NK-92 (cell line): Measurements from ENCODE around the gene MSI2.

Source experiments
- DNase-seq: peaks from one replicate; lab custom pipeline; 2025; ENCODE audit not compliant: unreplicated experiment; lab: John Stamatoyannopoulos, UW

MSI2 gene

GRCh38 chr17:57475796-57476195 is 219.5 kb downstream of the MSI2 start:
- DNase-seq, result no peak

GRCh38 chr17:57477522-57478362 is 221.4 kb downstream of the MSI2 start:
- DNase-seq, result no peak

GRCh38 chr17:57478478-57479250 is 222.3 kb downstream of the MSI2 start:
- no peak for DNase-seq

- no peak for DNase-seq
Measured at GRCh38 chr17:57480438-57481196, 224.3 kb downstream of the MSI2 start.

GRCh38 chr17:57481910-57482391 is 225.6 kb downstream of the MSI2 start:
- DNase-seq, result no peak

GRCh38 chr17:57482657-57483056 is 226.3 kb downstream of the MSI2 start:
- DNase-seq, result no peak

- no peak for DNase-seq
Measured at GRCh38 chr17:57484081-57484666, 227.9 kb downstream of the MSI2 start.

GRCh38 chr17:57484826-57485565 is 228.7 kb downstream of the MSI2 start:
- DNase-seq, result no peak

GRCh38 chr17:57485566-57485865 is 229.2 kb downstream of the MSI2 start:
- no peak for DNase-seq

- no peak for DNase-seq
Measured at GRCh38 chr17:57485916-57486881, 229.9 kb downstream of the MSI2 start.

- no peak for DNase-seq
Measured at GRCh38 chr17:57486882-57487301, 230.6 kb downstream of the MSI2 start.

GRCh38 chr17:57487573-57487972 is 231.2 kb downstream of the MSI2 start:
- no peak for DNase-seq

- DNase-seq, result no peak
Measured at GRCh38 chr17:57488856-57489255, 232.5 kb downstream of the MSI2 start.

- no peak for DNase-seq
Measured at GRCh38 chr17:57489321-57489720, 233.0 kb downstream of the MSI2 start.

GRCh38 chr17:57490111-57490845 is 234.0 kb downstream of the MSI2 start:
- no peak for DNase-seq

GRCh38 chr17:57490890-57491289 is 234.6 kb downstream of the MSI2 start:
- no peak for DNase-seq

GRCh38 chr17:57493171-57493570 is 236.8 kb downstream of the MSI2 start:
- DNase-seq, result no peak

GRCh38 chr17:57493625-57494024 is 237.3 kb downstream of the MSI2 start:
- no peak for DNase-seq

GRCh38 chr17:57494443-57494842 is 238.1 kb downstream of the MSI2 start:
- no peak for DNase-seq
